NCI-H2196 (cell line): ENCODE data around the gene MAD1L1.
"Not testable (repeated sequence)": the region's sequence is repeated elsewhere in the genome, so short reads cannot be mapped to it uniquely, and the experiment has no call there.

Source experiments
- DNase-seq: peaks from one replicate; lab custom pipeline; 2025; ENCODE audit not compliant: unreplicated experiment; lab: John Stamatoyannopoulos, UW

Gene MAD1L1

GRCh38 chr7:1873857-1874589 lies 358.7 kb downstream of the MAD1L1 start:
- DNase-seq: no peak

- DNase-seq: no peak
Observed at GRCh38 chr7:1873421-1873820, 359.3 kb downstream of the MAD1L1 start.

- DNase-seq: no peak
Observed at GRCh38 chr7:1873070-1873405, 359.7 kb downstream of the MAD1L1 start.

- DNase-seq: no peak
Observed at GRCh38 chr7:1872191-1873069, 360.3 kb downstream of the MAD1L1 start.

- no peak for DNase-seq
Observed at GRCh38 chr7:1869452-1870130, 363.2 kb downstream of the MAD1L1 start.

GRCh38 chr7:1868516-1869165 lies 364.1 kb downstream of the MAD1L1 start:
- DNase-seq: no peak

GRCh38 chr7:1867370-1868260 lies 365.1 kb downstream of the MAD1L1 start:
- DNase-seq: no peak

- DNase-seq: no peak
Observed at GRCh38 chr7:1866601-1867000, 366.1 kb downstream of the MAD1L1 start.

GRCh38 chr7:1865571-1866255 lies 367.0 kb downstream of the MAD1L1 start:
- no peak for DNase-seq

- DNase-seq: no peak
Observed at GRCh38 chr7:1865000-1865555, 367.7 kb downstream of the MAD1L1 start.

- no peak for DNase-seq
Observed at GRCh38 chr7:1864161-1864940, 368.4 kb downstream of the MAD1L1 start.

- no peak for DNase-seq
Observed at GRCh38 chr7:1863091-1863900, 369.4 kb downstream of the MAD1L1 start.

- DNase-seq: no peak
Observed at GRCh38 chr7:1862560-1862959, 370.2 kb downstream of the MAD1L1 start.

- DNase-seq: no peak
Observed at GRCh38 chr7:1861799-1862458, 370.8 kb downstream of the MAD1L1 start.

- DNase-seq: not testable (repeated sequence)
Observed at GRCh38 chr7:1860881-1861798, 371.6 kb downstream of the MAD1L1 start.
